Left lung (tissue), 10 donors: ENCODE results near the gene NOL8. TPM values are rescaled to one million over a fixed set of nuclear protein-coding genes. Genes with fewer than 3 reads are reported as not detected.

ENCODE experiments used
- ATAC-seq: fragments of 200-7000 bp; cut with Tn5 transposase; one replicate; pipeline ENCODE4 v1.9.1; 2020; ENCODE audit warnings: moderate library complexity
- DNase-seq, 4 donors: peaks; one replicate each; pipeline ENCODE4 v3.0.0-alpha.2; 2013 to 2020
- H3K27ac ChIP-seq, 2 donors: fragments of 200-600 bp; sonication (generic) in 1 of 2; one replicate each; pipeline versions ENCODE4 v1.5.0 to v1.8.0; 2020 to 2021
- H3K27me3 ChIP-seq, 2 donors: fragments of 200-600 bp; sonication (generic) in 1 of 2; one replicate each; pipeline versions ENCODE4 v1.5.0 to v1.8.0; 2020 to 2021
- H3K36me3 ChIP-seq, 2 donors: fragments of 200-600 bp; sonication (generic) in 1 of 2; one replicate each; pipeline versions ENCODE4 v1.5.0 to v1.8.0; 2020 to 2021
- H3K4me1 ChIP-seq, 2 donors: fragments of 200-600 bp; one replicate each; pipeline ENCODE4 v1.8.0; 2021
- H3K4me3 ChIP-seq, 2 donors: fragments of 200-600 bp; sonication (generic) in 1 of 2; one replicate each; pipeline versions ENCODE4 v1.5.0 to v1.8.0; 2020 to 2021; ENCODE audit warnings: mild to moderate bottlenecking in 1 of 2
- H3K9me3 ChIP-seq, 2 donors: fragments of 200-600 bp; sonication (generic) in 1 of 2; one replicate each; pipeline versions ENCODE4 v1.5.0 to v1.8.0; 2020 to 2021
- CTCF ChIP-seq, 2 donors: fragments of 200-600 bp; sonication (generic) in 1 of 2; IDR thresholded peaks; one replicate each; pipeline versions ENCODE4 v1.5.0 to v1.8.0; 2021; ENCODE audit warnings: antibody characterized with exemption in 2 of 2
- intact Hi-C, 2 donors: fragments of 100-400 bp; cut with DNase I; formaldehyde crosslinking; loops; one replicate each; pipeline versions ENCODE4 v1.11.2 to v1.14.2; 2022
- polyA plus RNA-seq, 6 donors: library from polyadenylated mRNA; unstranded; fragments of 120-200 nt; gene quantifications; one replicate each; pipeline ENCODE4 v1.2.1, GENCODE V29; 2013; ENCODE audit not compliant: insufficient read length in 6 of 6
- total RNA-seq, 2 donors: library from RNA; stranded (reverse); fragmentation: NEBNext Ultra II Directional; extraction: Animal tissue kit (Norgen Biotek cat#: 25700); gene quantifications; one replicate each; pipeline ENCODE4 v1.2.1, GENCODE V29; 2021
- donor health status: DM: no; HTN: yes; CAD: no.
- donor health status: DM: no; HTN: no; CAD: no.

The NOL8 gene
- total and polyA plus RNA-seq, 8 donors, result 23.7 to 69.3 (median 48.6) TPM

DNA sequence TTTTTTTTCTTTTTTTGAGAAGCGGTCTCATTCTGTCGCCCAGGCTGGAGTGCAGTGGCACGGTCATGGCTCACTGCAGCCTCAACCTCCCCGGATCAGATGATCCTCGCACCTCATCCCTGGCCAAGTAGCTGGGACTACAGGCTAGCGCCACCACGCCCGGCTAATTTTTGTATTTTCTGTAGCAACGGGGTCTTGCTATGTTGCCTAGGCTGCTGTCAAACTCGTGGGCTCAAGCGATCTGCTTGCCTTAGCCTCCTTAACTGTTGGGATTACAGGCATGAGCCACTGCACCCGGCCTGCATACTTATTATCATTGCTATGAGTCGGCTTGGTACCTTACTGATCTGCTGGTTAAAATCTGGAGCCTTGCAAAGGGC lies 30.9 kb downstream of the NOL8 start:
- peak in 1 of 4 donors; percentile 3 for DNase-seq
- intact Hi-C loops, result no loop called here

DNA sequence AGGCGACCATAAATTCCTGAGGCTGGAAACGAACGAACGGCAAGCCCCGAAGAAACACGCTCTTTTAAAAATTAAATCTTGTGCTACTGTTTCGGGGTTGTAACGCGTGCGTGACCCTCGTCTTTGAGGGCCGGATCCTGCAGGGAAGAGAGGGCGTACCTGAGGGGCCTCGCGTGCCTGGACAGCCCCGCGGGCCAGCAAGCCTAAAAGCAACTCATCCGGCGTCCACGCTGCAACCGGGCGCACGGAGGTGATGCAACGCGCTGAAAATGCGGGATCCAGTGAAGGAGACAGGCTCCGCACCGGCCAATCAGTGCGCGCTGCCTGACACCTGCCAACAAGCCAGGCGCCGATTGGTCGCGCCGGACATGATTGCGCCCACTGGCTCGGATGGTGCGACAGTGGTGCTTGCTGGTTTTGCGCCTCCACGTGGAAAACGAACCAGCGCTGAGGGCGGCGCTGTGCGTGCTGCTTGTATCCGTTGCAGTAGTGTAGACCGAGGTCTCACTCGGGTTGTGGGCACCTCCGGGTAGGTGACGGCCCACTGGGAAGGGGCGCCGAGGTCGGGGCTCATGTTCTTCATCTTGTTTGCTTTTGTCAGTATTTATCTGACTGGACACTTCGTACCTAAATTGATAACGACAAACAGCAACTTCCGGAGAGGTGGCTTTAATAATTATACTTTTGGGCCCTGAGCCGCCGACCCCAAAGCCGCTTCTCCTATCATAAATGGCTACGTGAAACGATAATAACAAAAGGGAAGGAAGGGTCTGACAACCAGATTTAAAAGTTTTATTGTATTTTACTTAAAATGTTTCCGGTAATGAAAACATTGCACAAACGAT lies 31.5 kb downstream of the NOL8 start, which contains the start of gene IARS1:
Gene IARS1 (minus strand): TSS at position 246 of the 845 bp plus-strand sequence. CDS start 4,278 bp downstream, outside the sequence.
- TF ChIP-seq CTCF (IDR thresholded peaks at IDR 0.05), result no peak
- H3K4me1 ChIP-seq, result peaks cover 23 to 30% of the 10 kb centered on the region in 2 donors
- H3K4me3 ChIP-seq, result peak within 1 kb of the TSS; percentile 74 to 75
- intact Hi-C loops, result no loop called here
- H3K36me3 ChIP-seq, result peaks cover 0 to 26% of the 10 kb centered on the region in 2 donors
- no peaks in the 10 kb centered on the region for H3K9me3 ChIP-seq
- DNase-seq, result peak; percentile 96 to 99 (median 98)
- peak within 1 kb of the TSS; percentile 65 to 72 for H3K27ac ChIP-seq
- ATAC-seq, result peak; percentile 100
- no peaks in the 10 kb centered on the region for H3K27me3 ChIP-seq

More for the DNA sequence above, 30.9 kb downstream of the NOL8 start:
- peak overlapping the region; percentile 65 to 72 for H3K27ac ChIP-seq
- no peaks in the 10 kb centered on the region for H3K9me3 ChIP-seq
- H3K27me3 ChIP-seq, result no peaks in the 10 kb centered on the region
- peak overlapping the region; percentile 74 to 75 for H3K4me3 ChIP-seq
- H3K36me3 ChIP-seq, result peaks cover 0 to 28% of the 10 kb centered on the region in 2 donors
- peak; percentile 9 for ATAC-seq
- peaks cover 23 to 30% of the 10 kb centered on the region in 2 donors for H3K4me1 ChIP-seq
- TF ChIP-seq CTCF (IDR thresholded peaks at IDR 0.05), result no peak

DNA sequence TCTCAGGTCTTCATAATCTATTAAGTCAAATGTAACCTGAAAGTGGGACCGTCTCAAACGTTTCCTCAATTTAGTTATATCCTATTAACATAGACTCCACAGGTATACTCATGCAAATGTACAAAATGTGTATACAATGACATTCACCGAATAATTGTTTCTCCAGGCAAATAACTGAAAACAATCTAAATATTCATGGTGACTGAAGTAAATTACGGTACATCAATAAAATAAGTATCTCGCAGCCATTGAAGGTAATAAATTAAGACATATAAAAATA lies 32.1 kb downstream of the NOL8 start:
- Histone ChIP-seq H3K27ac (peak overlapping the region in 1 of 2 donors; percentile 72), H3K36me3 (peaks cover 0 to 26% of the 10 kb centered on the region in 2 donors), H3K4me3 (peak overlapping the region; percentile 74 to 75), H3K4me1 (peaks cover 23 to 30% of the 10 kb centered on the region in 2 donors), H3K27me3 (no peaks in the 10 kb centered on the region), H3K9me3 (no peaks in the 10 kb centered on the region)
- intact Hi-C loops, result no loop called here
- no peak for ATAC-seq
- no peak for TF ChIP-seq CTCF (IDR thresholded peaks at IDR 0.05)
- no peak for DNase-seq

GRCh38 chr9:92292338-92293074 lies 32.6 kb downstream of the NOL8 start:
- Histone ChIP-seq H3K4me1 (peaks cover 23 to 30% of the 10 kb centered on the region in 2 donors), H3K36me3 (peaks cover 0 to 26% of the 10 kb centered on the region in 2 donors), H3K4me3 (peak overlapping the region; percentile 74 to 75), H3K27me3 (no peaks in the 10 kb centered on the region), H3K27ac (peak overlapping the region in 1 of 2 donors; percentile 72), H3K9me3 (no peaks in the 10 kb centered on the region)
- ATAC-seq (no peak), DNase-seq (no peak)
- TF ChIP-seq CTCF (IDR thresholded peaks at IDR 0.05), result no peak
- intact Hi-C loops, result no loop called here

DNA sequence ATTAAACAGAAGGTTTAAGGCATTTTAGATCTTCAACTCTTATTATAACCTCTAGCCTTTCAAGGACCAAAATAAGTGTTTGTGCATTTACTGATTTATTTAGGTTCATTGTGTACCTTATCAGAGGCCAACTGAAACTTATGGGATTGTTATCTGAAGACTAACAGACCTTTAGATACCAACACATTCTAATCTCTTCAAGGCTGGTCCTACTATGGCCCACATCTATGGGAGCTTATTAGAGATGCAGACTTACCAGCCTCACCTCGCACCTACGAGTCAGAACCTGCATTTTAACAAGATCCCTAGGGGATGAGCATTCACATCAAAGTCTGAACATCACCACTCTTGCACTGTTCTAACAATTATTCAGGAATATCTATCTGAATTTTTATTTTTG lies 33.6 kb downstream of the NOL8 start:
- H3K4me1 ChIP-seq, result peaks cover 23 to 30% of the 10 kb centered on the region in 2 donors
- H3K9me3 ChIP-seq, result no peaks in the 10 kb centered on the region
- H3K36me3 ChIP-seq, result peaks cover 0 to 26% of the 10 kb centered on the region in 2 donors
- DNase-seq, result no peak
- peak overlapping the region in 1 of 2 donors; percentile 74 for H3K4me3 ChIP-seq
- no peaks in the 10 kb centered on the region for H3K27me3 ChIP-seq
- TF ChIP-seq CTCF (IDR thresholded peaks at IDR 0.05), result no peak
- no peak for ATAC-seq
- intact Hi-C loops, result no loop called here
- no peak overlapping the region for H3K27ac ChIP-seq
